Stimulated activated CD4-positive, alpha-beta T cell treated with anti-CD3 and anti-CD28 coated beads, TNF-alpha, amount 100 ng/mL, for 1 hour (primary cell): ENCODE results near the gene OPCML.

ENCODE experiments used
- DNase-seq, 3 donors: peaks; one replicate each; pipeline ENCODE4 v3.0.0-alpha.2; 2020; ENCODE audit warnings: low read depth in 3 of 3, low spot score in 1 of 3

The OPCML gene

GRCh38 chr11:133081020-133081419 lies 451.3 kb downstream of the OPCML start:
- DNase-seq: no peak

GRCh38 chr11:133078591-133079404 lies 453.5 kb downstream of the OPCML start:
- DNase-seq: no peak

- no peak for DNase-seq
Measured at GRCh38 chr11:133078012-133078411, 454.3 kb downstream of the OPCML start.

- DNase-seq: no peak
Measured at GRCh38 chr11:133075351-133075750, 456.9 kb downstream of the OPCML start.

GRCh38 chr11:133072858-133073582 lies 459.3 kb downstream of the OPCML start:
- no peak for DNase-seq

- no peak for DNase-seq
Measured at GRCh38 chr11:133072378-133072777, 459.9 kb downstream of the OPCML start.

GRCh38 chr11:133070791-133071190 lies 461.5 kb downstream of the OPCML start:
- DNase-seq: no peak

- no peak for DNase-seq
Measured at GRCh38 chr11:133070021-133070713, 462.1 kb downstream of the OPCML start.

GRCh38 chr11:133065847-133066485 lies 466.3 kb downstream of the OPCML start:
- no peak for DNase-seq

- DNase-seq: no peak
Measured at GRCh38 chr11:133064961-133065360, 467.3 kb downstream of the OPCML start.

- DNase-seq: no peak
Measured at GRCh38 chr11:133064152-133064877, 468.0 kb downstream of the OPCML start.

GRCh38 chr11:133058501-133058900 lies 473.8 kb downstream of the OPCML start:
- DNase-seq: no peak

GRCh38 chr11:133053124-133053776 lies 479.1 kb downstream of the OPCML start:
- DNase-seq: no peak

- DNase-seq: no peak
Measured at GRCh38 chr11:133052537-133052936, 479.8 kb downstream of the OPCML start.

GRCh38 chr11:133049244-133050019 lies 482.9 kb downstream of the OPCML start:
- DNase-seq: no peak

GRCh38 chr11:133048270-133048669 lies 484.0 kb downstream of the OPCML start:
- DNase-seq: no peak

- DNase-seq: no peak
Measured at GRCh38 chr11:133047771-133048115, 484.6 kb downstream of the OPCML start.

GRCh38 chr11:133047036-133047770 lies 485.1 kb downstream of the OPCML start:
- DNase-seq: no peak

GRCh38 chr11:133046252-133046651 lies 486.0 kb downstream of the OPCML start:
- no peak for DNase-seq
